Breast epithelium (tissue), 3 donors: ENCODE measurements around the gene NPTXR.

ENCODE experiments used
- CTCF ChIP-seq, 3 donors: fragments of 450-650 bp; IDR thresholded peaks; one replicate each; pipeline ENCODE4 v1.5.1; 2016 to 2017; ENCODE audit warnings: antibody characterized with exemption in 3 of 3, mild to moderate bottlenecking in 3 of 3, moderate library complexity in 3 of 3
- POLR2A ChIP-seq: fragments of 450-650 bp; IDR thresholded peaks from one replicate; pipeline ENCODE4 v1.6.1; 2016; ENCODE audit warnings: antibody characterized with exemption, mild to moderate bottlenecking, moderate library complexity
- POLR2AphosphoS5 ChIP-seq, 3 donors: sonication (generic); formaldehyde crosslinking; IDR thresholded peaks; one replicate each; pipeline ENCODE4 v1.6.1; 2017; ENCODE audit warnings: antibody characterized with exemption in 3 of 3

DNA sequence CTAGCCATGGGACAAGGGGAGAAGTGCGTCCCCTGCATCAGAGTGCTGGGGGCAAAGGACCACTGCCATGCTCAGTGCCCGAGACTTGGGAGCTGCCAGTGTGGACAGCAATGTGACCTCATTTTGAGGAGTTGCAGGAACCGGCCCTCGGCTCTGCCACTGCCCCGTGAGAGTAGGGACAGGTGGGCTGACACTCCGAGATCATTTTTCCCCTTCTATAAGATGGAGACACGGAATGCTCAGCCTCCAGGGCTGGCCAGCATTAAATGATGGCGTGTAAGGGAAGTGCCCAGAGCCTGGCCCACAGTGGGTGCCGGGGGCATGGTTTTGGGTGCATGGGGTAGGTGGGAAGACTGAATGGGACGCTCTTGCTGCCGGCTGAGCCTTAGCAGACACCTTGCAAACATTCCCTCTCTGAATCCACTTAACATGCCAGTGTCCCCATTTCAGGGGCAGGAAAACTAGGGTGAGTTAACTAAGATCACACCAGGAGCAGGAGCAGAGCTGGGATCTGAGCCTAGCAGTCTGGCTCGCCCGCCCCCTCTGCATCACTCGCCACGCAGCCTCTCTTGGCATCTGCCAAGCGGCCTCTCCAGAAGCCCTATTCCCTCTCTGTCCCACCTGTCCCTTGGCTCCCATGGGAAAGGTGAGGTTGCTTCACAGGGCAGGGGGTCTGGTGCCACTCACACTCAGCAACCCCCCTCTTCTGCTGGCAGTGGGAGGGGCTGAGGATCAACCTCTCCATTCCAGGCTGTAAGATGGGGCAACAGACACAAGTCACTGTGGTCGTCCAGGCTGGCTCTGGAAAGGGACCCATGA, 13.6 kb downstream of the NPTXR start:
- TF ChIP-seq CTCF (IDR thresholded peaks at IDR 0.05): no peak
- no peak for TF ChIP-seq POLR2A
- TF ChIP-seq POLR2AphosphoS5 (IDR thresholded peaks at IDR 0.05): no peak
